ENCODE measurements around the gene MPPE1. TPM values are rescaled to one million over a fixed set of nuclear protein-coding genes. Genes with fewer than 3 reads are reported as not detected.

The MPPE1 gene
- total RNA-seq, 2 donors from 2014 or later, result 22.3 to 40.5 TPM

- ATAC-seq (ENCODE audit: insufficient number of reproducible peaks, low FRiP score, low read depth), result no peak
- no peak for TF ChIP-seq CTCF (IDR thresholded peaks at IDR 0.05)
- no peaks in the 10 kb centered on the region for H3K4me1 ChIP-seq (ENCODE audit: control insufficient read depth in 1 of 2, low read depth in 2 of 2)
Observed at GRCh38 chr18:11882636-11883035, 25.5 kb downstream of the MPPE1 start.

GRCh38 chr18:11880586-11881304, 27.4 kb downstream of the MPPE1 start:
- H3K4me1 ChIP-seq (ENCODE audit: control insufficient read depth in 1 of 2, low read depth in 2 of 2), result no peaks in the 10 kb centered on the region
- H3K4me3 ChIP-seq, result no peak overlapping the region
- DNase-seq (ENCODE audit: low spot score) (no peak), ATAC-seq (ENCODE audit: insufficient number of reproducible peaks, low FRiP score, low read depth) (no peak)
- no peaks in the 10 kb centered on the region for H3K27me3 ChIP-seq (replicated peaks; ENCODE audit: insufficient read depth)
- TF ChIP-seq CTCF (IDR thresholded peaks at IDR 0.05), result no peak
- no peaks in the 10 kb centered on the region for H3K9me3 ChIP-seq
- H3K36me3 ChIP-seq, result peaks cover 16% of the 10 kb centered on the region
- no peak overlapping the region for H3K27ac ChIP-seq

More at GRCh38 chr18:11882636-11883035, 25.5 kb downstream of the MPPE1 start:
- no peaks in the 10 kb centered on the region for H3K9me3 ChIP-seq
- peaks cover 26% of the 10 kb centered on the region for H3K36me3 ChIP-seq
- no peak overlapping the region for H3K27ac ChIP-seq
- no peaks in the 10 kb centered on the region for H3K27me3 ChIP-seq (replicated peaks; ENCODE audit: insufficient read depth)
- no peak for DNase-seq (ENCODE audit: low spot score)
- H3K4me3 ChIP-seq, result no peak overlapping the region

- ATAC-seq (ENCODE audit: insufficient number of reproducible peaks, low FRiP score, low read depth) (no peak), DNase-seq (ENCODE audit: low spot score) (no peak)
- H3K4me3 ChIP-seq, result no peak overlapping the region
- no peaks in the 10 kb centered on the region for H3K27me3 ChIP-seq (replicated peaks; ENCODE audit: insufficient read depth)
- H3K27ac ChIP-seq, result no peak overlapping the region
- H3K4me1 ChIP-seq (ENCODE audit: control insufficient read depth in 1 of 2, low read depth in 2 of 2), result no peaks in the 10 kb centered on the region
- peaks cover 8% of the 10 kb centered on the region for H3K36me3 ChIP-seq
- no peak for TF ChIP-seq CTCF (IDR thresholded peaks at IDR 0.05)
- no peaks in the 10 kb centered on the region for H3K9me3 ChIP-seq
Observed at GRCh38 chr18:11877497-11878135, 30.5 kb downstream of the MPPE1 start.

- no peak for TF ChIP-seq CTCF (IDR thresholded peaks at IDR 0.05)
- H3K36me3 ChIP-seq, result no peaks in the 10 kb centered on the region
- H3K9me3 ChIP-seq, result no peaks in the 10 kb centered on the region
- H3K27ac ChIP-seq, result no peak overlapping the region
- no peaks in the 10 kb centered on the region for H3K27me3 ChIP-seq (replicated peaks; ENCODE audit: insufficient read depth)
- no peaks in the 10 kb centered on the region for H3K4me1 ChIP-seq (ENCODE audit: control insufficient read depth in 1 of 2, low read depth in 2 of 2)
- no peak overlapping the region for H3K4me3 ChIP-seq
- ATAC-seq (ENCODE audit: insufficient number of reproducible peaks, low FRiP score, low read depth), result no peak
- no peak for DNase-seq (ENCODE audit: low spot score)
Observed at GRCh38 chr18:11874676-11875075, 33.4 kb downstream of the MPPE1 start.

- H3K36me3 ChIP-seq, result no peaks in the 10 kb centered on the region
- no peak for TF ChIP-seq CTCF (IDR thresholded peaks at IDR 0.05)
- H3K27ac ChIP-seq, result no peak overlapping the region
- no peak overlapping the region for H3K4me3 ChIP-seq
- no peak for ATAC-seq (ENCODE audit: insufficient number of reproducible peaks, low FRiP score, low read depth)
- H3K27me3 ChIP-seq (replicated peaks; ENCODE audit: insufficient read depth), result no peaks in the 10 kb centered on the region
- DNase-seq (ENCODE audit: low spot score), result no peak
- H3K4me1 ChIP-seq (ENCODE audit: control insufficient read depth in 1 of 2, low read depth in 2 of 2), result no peaks in the 10 kb centered on the region
- no peaks in the 10 kb centered on the region for H3K9me3 ChIP-seq
Observed at GRCh38 chr18:11873670-11874340, 34.3 kb downstream of the MPPE1 start.
